Progenitor cell of endocrine pancreas (in vitro differentiated cells): ENCODE measurements around the gene RAB31. TPM values are rescaled to one million over a fixed set of nuclear protein-coding genes. Genes with fewer than 3 reads are reported as not detected.

ENCODE experiments used
- DNase-seq: peaks from one replicate; pipeline ENCODE4 v3.0.0; 2021; ENCODE audit warnings: low spot score; ENCODE audit not compliant: unreplicated experiment
- H3K27ac Mint-ChIP-seq: 2 replicates; pipeline ENCODE4 v1.8.0; 2021; ENCODE audit warnings: mild to moderate bottlenecking, moderate library complexity, mixed read lengths
- H3K27me3 Mint-ChIP-seq: 2 replicates; pipeline ENCODE4 v1.8.0; 2021; ENCODE audit warnings: mixed read lengths
- H3K36me3 Mint-ChIP-seq: 2 replicates; pipeline ENCODE4 v1.8.0; 2022; ENCODE audit warnings: mixed read lengths; ENCODE audit not compliant: insufficient read depth
- H3K4me1 Mint-ChIP-seq: 2 replicates; pipeline ENCODE4 v1.8.0; 2021; ENCODE audit warnings: low read depth, mixed read lengths
- H3K4me3 Mint-ChIP-seq: 2 replicates; pipeline ENCODE4 v1.8.0; 2021; ENCODE audit warnings: low read depth, mild to moderate bottlenecking, moderate library complexity, mixed read lengths
- H3K9me3 Mint-ChIP-seq: 2 replicates; pipeline ENCODE4 v1.8.0; 2021; ENCODE audit warnings: low read depth, mixed read lengths
- total RNA-seq: library from RNA; stranded (reverse); gene quantifications from 2 replicates; pipeline ENCODE4 v1.2.1, GENCODE V29; 2021
- TF ChIP-seq, protein P1 (sequence below): fragments of 200-600 bp; sonication (generic); IDR thresholded peaks from one replicate; pipeline ENCODE4 v1.5.0; 2021; ENCODE audit warnings: antibody characterized with exemption, mild to moderate bottlenecking; ENCODE audit not compliant: unreplicated experiment

The RAB31 gene
- total RNA-seq, 1 donor from 2014 or later: 2.9 TPM

DNA sequence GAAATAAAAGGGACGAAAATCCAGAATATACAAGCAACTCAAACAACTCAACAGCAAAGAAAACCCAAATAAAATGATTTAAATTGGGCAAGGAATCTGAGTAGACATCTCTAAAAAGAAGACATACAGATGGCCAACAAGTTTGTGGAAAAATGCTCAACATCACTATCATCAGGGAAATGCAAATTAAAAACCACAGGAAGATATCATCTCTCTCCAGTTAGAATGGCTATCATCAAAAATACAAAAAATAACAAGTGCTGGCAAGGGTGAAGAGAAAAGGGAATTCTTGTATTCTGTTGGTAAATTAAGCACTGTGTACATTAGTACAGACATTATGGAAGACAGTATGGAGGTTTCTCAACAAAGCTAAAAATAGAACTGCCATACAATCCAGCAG, 80.0 kb downstream of the RAB31 start:
- no peaks in the 10 kb centered on the region for H3K36me3 Mint-ChIP-seq
- DNase-seq: no peak

DNA sequence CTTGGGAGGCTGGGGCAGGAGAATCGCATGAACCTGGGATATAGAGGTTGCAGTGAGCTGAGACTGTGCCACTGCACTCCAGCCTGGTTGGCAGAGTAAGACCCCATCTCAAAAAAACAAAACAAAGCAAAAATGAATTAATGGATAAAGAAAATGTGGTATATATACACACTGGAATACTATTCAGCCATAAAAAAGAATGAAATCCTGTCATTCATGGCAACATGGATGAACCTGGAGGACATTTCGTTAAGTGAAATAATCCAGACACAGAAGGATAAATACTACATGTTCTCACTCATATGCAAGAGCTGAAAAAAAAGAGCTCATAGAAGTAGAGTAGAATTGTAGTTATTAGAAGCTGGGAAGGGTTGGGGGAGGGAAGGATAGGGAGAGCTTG, 80.8 kb downstream of the RAB31 start:
- no peak overlapping the region for H3K4me3 Mint-ChIP-seq
- H3K4me1 Mint-ChIP-seq: no peaks in the 10 kb centered on the region
- TF ChIP-seq, protein P1, sequence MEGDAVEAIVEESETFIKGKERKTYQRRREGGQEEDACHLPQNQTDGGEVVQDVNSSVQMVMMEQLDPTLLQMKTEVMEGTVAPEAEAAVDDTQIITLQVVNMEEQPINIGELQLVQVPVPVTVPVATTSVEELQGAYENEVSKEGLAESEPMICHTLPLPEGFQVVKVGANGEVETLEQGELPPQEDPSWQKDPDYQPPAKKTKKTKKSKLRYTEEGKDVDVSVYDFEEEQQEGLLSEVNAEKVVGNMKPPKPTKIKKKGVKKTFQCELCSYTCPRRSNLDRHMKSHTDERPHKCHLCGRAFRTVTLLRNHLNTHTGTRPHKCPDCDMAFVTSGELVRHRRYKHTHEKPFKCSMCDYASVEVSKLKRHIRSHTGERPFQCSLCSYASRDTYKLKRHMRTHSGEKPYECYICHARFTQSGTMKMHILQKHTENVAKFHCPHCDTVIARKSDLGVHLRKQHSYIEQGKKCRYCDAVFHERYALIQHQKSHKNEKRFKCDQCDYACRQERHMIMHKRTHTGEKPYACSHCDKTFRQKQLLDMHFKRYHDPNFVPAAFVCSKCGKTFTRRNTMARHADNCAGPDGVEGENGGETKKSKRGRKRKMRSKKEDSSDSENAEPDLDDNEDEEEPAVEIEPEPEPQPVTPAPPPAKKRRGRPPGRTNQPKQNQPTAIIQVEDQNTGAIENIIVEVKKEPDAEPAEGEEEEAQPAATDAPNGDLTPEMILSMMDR: no peak
- H3K27me3 Mint-ChIP-seq: no peaks in the 10 kb centered on the region
- no peak for DNase-seq
- no peaks in the 10 kb centered on the region for H3K36me3 Mint-ChIP-seq
- H3K27ac Mint-ChIP-seq: no peak overlapping the region
- peaks cover 4% of the 10 kb centered on the region for H3K9me3 Mint-ChIP-seq

More for the DNA sequence above, 80.0 kb downstream of the RAB31 start:
- no peaks in the 10 kb centered on the region for H3K4me1 Mint-ChIP-seq
- TF ChIP-seq, protein P1: no peak
- no peak overlapping the region for H3K4me3 Mint-ChIP-seq
- no peaks in the 10 kb centered on the region for H3K27me3 Mint-ChIP-seq
- peaks cover 4% of the 10 kb centered on the region for H3K9me3 Mint-ChIP-seq
- no peak overlapping the region for H3K27ac Mint-ChIP-seq

DNA sequence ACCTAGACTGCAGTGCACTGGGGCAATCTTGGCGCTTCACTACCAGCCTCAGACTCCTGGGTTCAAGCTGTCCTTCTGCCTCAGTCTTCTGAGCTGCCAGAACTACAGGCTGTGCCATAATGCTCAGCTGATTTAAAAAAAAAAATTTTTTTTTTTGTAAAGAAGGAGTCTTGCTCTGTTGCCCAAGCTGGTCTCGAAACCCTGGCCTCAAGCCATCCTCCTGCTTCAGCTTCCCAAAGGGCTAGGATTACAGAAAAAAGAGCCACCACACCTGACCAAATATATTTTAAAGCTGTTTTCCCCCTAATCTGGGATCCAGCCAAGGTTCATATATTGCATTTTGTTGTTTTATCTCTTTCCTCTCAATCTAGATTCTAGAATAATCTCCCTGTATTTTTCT, 82.2 kb downstream of the RAB31 start:
- Mint-ChIP-seq H3K4me1 (no peaks in the 10 kb centered on the region), H3K4me3 (no peak overlapping the region), H3K27ac (no peak overlapping the region), H3K9me3 (peaks cover 11% of the 10 kb centered on the region), H3K27me3 (no peaks in the 10 kb centered on the region), H3K36me3 (peaks cover 3% of the 10 kb centered on the region)
- no peak for DNase-seq
- TF ChIP-seq, protein P1: no peak

DNA sequence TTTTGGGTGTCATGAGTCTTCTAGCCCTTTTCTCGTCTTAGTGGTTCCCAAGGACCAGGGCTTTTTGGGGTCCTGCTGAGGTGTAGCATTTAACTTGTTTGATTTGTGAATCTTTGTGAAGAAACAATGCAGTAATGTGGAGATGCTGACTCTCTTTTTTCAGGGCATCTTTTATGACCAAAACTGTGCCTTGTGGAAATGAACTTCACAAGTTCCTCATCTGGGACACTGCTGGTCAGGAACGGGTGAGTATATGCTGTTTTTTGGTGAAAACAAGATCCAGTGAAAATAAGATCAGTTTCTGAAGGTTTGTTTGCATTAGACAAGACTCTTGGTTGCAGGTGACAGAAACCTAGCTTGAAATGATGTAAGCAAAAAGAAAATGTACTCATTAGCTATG, 83.9 kb downstream of the RAB31 start:
- Mint-ChIP-seq H3K4me3 (no peak overlapping the region), H3K36me3 (peaks cover 3% of the 10 kb centered on the region), H3K27ac (no peak overlapping the region), H3K4me1 (peaks cover 2% of the 10 kb centered on the region), H3K9me3 (peaks cover 13% of the 10 kb centered on the region), H3K27me3 (no peaks in the 10 kb centered on the region)
- no peak for DNase-seq
- TF ChIP-seq, protein P1: no peak

DNA sequence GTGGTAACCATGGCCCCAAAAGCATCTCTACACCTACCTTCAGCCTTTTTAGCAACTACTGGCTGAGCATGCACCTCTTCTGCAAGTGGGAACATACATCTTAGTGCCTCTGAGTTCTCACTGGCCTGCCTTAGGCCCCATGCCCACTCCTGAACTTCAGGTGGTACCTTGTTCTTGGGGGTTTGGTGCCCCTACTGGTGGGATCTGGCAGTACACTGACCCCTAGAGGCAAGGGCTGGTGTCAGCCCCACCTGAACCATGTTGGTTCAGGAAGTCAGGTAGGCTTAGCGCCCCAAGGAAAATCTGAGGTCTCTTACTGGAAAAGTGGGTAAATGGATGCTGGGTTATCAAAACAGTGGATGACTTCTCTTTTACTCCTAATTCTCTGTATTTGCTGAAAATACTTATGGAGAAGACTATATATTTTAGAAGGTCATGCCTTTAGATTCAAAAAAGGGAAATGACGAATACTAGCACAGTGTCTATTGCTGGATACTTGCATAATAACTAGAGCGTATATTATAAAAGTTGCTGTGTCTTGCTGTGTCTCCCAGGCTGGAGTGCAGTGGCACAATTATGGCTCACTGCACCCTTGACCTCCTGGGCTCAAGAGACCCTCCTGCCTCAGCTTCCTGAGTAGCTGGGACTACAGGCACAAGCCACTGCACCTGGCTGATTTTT, 84.6 kb downstream of the RAB31 start:
- Mint-ChIP-seq H3K4me1 (peaks cover 5% of the 10 kb centered on the region), H3K27me3 (no peaks in the 10 kb centered on the region), H3K9me3 (peaks cover 13% of the 10 kb centered on the region), H3K27ac (no peak overlapping the region), H3K36me3 (peaks cover 3% of the 10 kb centered on the region), H3K4me3 (no peak overlapping the region)
- TF ChIP-seq, protein P1: peak; percentile 39
- DNase-seq: no peak
